Endometrium (tissue), 2 donors: ENCODE data around the gene CLHC1.
"Not testable (repeated sequence)": the region's sequence is repeated elsewhere in the genome, so short reads cannot be mapped to it uniquely, and the experiment has no call there.

ENCODE experiments used
- FAIRE-seq: peaks from 2 replicates; lab custom pipeline; 2012; peaks lifted over from hg19 to GRCh38; lab: Jason Lieb, UNC
- donor health status: control.
- donor health status: control.

CLHC1 gene

DNA sequence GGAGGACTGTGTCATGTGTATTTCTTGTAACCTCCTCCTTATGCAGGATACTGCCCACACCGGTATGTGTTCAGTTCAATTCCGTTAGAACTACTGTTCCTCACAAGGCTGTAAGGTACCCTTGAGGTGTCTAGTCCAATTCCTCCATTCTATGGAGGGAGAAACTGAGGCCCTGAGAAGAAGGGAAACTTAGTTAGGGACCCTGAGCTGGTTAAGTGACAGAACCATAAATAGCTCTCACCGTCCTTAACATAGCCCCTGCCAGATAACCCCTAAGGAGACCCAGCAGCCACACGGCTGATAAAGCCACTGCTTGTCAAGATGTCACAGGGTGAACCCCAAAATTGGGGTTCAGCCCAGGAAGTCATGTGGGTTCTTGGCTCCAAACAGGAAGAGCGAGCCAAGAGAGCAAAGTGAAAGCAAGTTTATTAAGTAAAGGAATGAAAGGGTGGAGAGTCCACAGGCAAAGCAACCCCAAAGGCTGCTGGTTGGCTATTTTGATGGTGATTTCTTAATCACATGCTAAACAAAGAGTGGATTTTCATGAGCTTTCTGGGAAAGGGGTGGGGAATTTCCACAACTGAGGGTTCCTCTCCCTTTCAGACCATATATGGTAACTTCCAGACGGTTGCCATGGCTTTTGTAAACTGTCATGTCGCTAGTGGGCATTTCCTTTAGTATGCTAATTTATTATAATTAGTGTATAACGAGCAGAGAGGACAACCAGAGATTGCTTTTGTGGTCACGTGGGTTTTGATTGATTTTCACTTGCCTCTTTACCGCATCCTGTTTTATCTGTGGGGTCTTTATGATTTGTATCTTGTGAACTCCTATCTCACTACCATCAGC lies 98.4 kb downstream of the CLHC1 start:
- no peak for FAIRE-seq

- FAIRE-seq = no peak
These were observed 101.2 kb downstream of the CLHC1 start for GRCh38 chr2:55130849-55131248.

DNA sequence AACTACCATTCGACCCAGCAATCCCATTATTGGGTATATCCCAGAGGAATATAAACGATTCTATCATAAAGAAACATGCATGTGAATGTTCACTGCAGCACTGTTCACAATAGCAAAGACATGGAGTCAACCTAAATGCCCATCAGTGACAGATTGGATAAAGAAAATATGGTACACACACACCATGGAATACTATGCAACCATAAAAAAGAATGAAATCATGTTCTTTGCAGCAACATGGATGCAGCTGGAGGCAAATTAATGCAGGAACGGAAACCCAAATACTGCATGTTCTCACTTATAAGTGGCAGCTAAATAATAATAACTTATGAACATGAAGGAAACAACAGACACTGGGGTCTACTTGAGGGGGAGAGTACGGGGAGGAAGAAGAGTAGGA lies 105.5 kb downstream of the CLHC1 start:
- FAIRE-seq = not testable (repeated sequence)
